Transverse colon (tissue), 4 donors: ENCODE data around the gene MCCC1. TPM values are rescaled to one million over a fixed set of nuclear protein-coding genes. Genes with fewer than 3 reads are reported as not detected.

ENCODE experiments used
- DNase-seq: peaks from one replicate; pipeline ENCODE4 v3.0.0-alpha.2; 2019
- H3K27ac ChIP-seq, 4 donors: fragments of 200-600 bp; sonication (generic); 2 replicates each; pipeline ENCODE4 v1.5.1; 2016 to 2018; ENCODE audit warnings: inconsistent platforms in 4 of 4
- H3K27me3 ChIP-seq: fragments of 200-600 bp; sonication (generic); 2 replicates; pipeline ENCODE4 v1.5.1; 2017; ENCODE audit warnings: inconsistent platforms
- H3K36me3 ChIP-seq, 4 donors: fragments of 200-600 bp; sonication (generic); 2 replicates each; pipeline ENCODE4 v1.5.1; 2017 to 2019; ENCODE audit warnings: inconsistent platforms in 4 of 4
- H3K4me1 ChIP-seq, 4 donors: fragments of 200-600 bp; sonication (generic); 2 replicates each; pipeline ENCODE4 v1.5.1; 2017 to 2020; ENCODE audit warnings: inconsistent platforms in 4 of 4
- H3K4me3 ChIP-seq, 4 donors: fragments of 200-600 bp; sonication (generic); 1 replicate in 1 of 4; 2 replicates in 3 of 4; pipeline versions ENCODE4 v1.5.1 to v1.6.1; 2017 to 2019; ENCODE audit warnings: inconsistent platforms in 4 of 4
- H3K9me3 ChIP-seq, 2 donors: fragments of 200-600 bp; sonication (generic); 2 replicates each; pipeline ENCODE4 v1.5.1; 2017 to 2019; ENCODE audit warnings: inconsistent platforms in 2 of 2
- EP300 ChIP-seq: sonication (generic); formaldehyde crosslinking; IDR thresholded peaks from one replicate; pipeline ENCODE4 v1.6.1; 2017; ENCODE audit warnings: antibody characterized with exemption, low read depth
- POLR2A ChIP-seq: fragments of 450-650 bp; IDR thresholded peaks from one replicate; pipeline ENCODE4 v1.6.1; 2016; ENCODE audit warnings: antibody characterized with exemption, mild to moderate bottlenecking, moderate library complexity
- POLR2AphosphoS5 ChIP-seq, 3 donors: sonication (generic); formaldehyde crosslinking; IDR thresholded peaks; one replicate each; pipeline ENCODE4 v1.6.1; 2016; ENCODE audit warnings: antibody characterized with exemption in 3 of 3
- WGBS, 2 donors: methylation state at CpG; one replicate each; pipeline ENCODE4 v1.1.5; 2018; ENCODE audit warnings: low coverage in 1 of 2; 5-methylcytosine and 5-hydroxymethylcytosine counted together
- in situ Hi-C, 4 donors: fragments of 200-750 bp; cut with MboI; loops; one replicate each; pipeline versions ENCODE4 v1.15.0 to v1.15.1; 2017; ENCODE audit warnings: low sequenced_read_pairs in 3 of 4, low pct_ligation_motif_present in 1 of 4, low pct_unique_long_range_greater_than_20kb in 1 of 4
- intact Hi-C: fragments of 100-400 bp; cut with DNase I; formaldehyde crosslinking; loops from one replicate; pipeline ENCODE4 v1.15.1; 2023; ENCODE audit warnings: low total_unique reads
- total RNA-seq, 4 donors: library from RNA; depleted of rRNA; stranded (reverse); fragments of >200 nt; gene quantifications; one replicate each; pipeline ENCODE4 v1.1.0, GENCODE V29; 2016
- TF ChIP-seq, protein P1 (sequence below), 5 experiments: fragments of 200-600 bp in 3 of 5; fragments of 450-650 bp in 2 of 5; sonication (generic) in 3 of 5; IDR thresholded peaks; 1 replicate in 2 of 5; 2 replicates in 3 of 5; pipeline ENCODE4 v1.5.1; 2016 to 2017; ENCODE audit warnings: antibody characterized with exemption in 5 of 5, inconsistent platforms in 3 of 5, mild to moderate bottlenecking in 2 of 5, moderate library complexity in 1 of 5

The MCCC1 gene
- total RNA-seq = 10 to 100 TPM in 3 of 4 donors, 1 to 10 TPM in 1; 1.5 to 64.3 (median 19.9) TPM

DNA sequence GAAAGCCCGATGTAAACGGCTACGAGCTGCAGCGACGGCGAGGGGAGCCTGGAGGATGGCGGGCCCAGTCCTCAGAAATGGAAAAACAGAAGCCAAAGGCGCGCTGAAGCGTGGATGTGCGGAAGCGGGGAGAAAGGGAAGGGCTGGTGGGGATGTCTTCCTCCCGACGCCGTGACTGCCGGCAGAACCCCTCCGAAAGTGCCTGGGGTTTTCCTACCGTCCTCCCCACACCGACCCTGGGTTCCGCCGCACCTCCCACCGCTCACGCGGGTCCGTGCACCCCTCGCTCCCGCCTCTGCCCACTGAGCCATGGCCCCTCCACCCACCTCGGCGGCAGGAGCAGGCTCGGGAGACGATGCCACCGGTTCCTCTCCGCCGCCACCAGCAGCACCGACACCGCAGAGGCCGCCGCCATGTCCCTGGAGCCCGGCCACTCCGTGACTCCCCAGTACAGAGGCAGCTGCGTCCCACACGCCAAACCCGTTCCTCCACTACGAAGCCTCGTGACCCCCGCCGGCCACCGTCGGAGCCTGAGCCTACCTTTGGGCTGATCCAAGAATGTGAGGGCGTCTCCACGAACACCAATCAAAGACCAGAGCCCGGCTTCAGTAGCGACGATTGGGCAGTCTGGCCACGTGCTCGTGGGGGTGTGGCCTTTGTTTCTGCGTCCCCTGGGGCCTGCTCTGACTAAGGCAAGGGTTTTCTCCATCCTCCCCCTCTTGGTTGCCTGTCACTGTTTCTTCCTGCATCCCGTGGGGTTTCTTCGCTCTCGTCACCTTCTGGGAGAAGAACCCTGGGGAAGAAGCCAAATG is at the start of gene MCCC1:
Gene MCCC1 (minus strand): TSS at position 471 of the 812 bp plus-strand sequence. CDS start 56 bp downstream, at position 415.
- peaks cover 6 to 20% (median 16%) of the 10 kb centered on the region in 4 donors for H3K4me1 ChIP-seq
- H3K9me3 ChIP-seq = no peaks in the 10 kb centered on the region
- 0% methylated on average over 58 of the region's 60 CpGs; no CpG with 5 or more reads in 1 of the 2 donors for WGBS, 2 donors
- peak within 1 kb of the TSS; percentile 73 to 97 (median 82) for H3K4me3 ChIP-seq
- intact Hi-C loops = no loop called here
- DNase-seq = peak; percentile 98
- H3K27me3 ChIP-seq = no peaks in the 10 kb centered on the region
- H3K36me3 ChIP-seq = no peaks in the 10 kb centered on the region
- TF ChIP-seq POLR2A = peak; percentile 84
- TF ChIP-seq, protein P1, sequence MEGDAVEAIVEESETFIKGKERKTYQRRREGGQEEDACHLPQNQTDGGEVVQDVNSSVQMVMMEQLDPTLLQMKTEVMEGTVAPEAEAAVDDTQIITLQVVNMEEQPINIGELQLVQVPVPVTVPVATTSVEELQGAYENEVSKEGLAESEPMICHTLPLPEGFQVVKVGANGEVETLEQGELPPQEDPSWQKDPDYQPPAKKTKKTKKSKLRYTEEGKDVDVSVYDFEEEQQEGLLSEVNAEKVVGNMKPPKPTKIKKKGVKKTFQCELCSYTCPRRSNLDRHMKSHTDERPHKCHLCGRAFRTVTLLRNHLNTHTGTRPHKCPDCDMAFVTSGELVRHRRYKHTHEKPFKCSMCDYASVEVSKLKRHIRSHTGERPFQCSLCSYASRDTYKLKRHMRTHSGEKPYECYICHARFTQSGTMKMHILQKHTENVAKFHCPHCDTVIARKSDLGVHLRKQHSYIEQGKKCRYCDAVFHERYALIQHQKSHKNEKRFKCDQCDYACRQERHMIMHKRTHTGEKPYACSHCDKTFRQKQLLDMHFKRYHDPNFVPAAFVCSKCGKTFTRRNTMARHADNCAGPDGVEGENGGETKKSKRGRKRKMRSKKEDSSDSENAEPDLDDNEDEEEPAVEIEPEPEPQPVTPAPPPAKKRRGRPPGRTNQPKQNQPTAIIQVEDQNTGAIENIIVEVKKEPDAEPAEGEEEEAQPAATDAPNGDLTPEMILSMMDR (IDR thresholded peaks at IDR 0.05) = peak in 1 of 5 experiments; percentile 10
- TF ChIP-seq EP300 = no peak
- peak; percentile 85 to 91 (median 91) for TF ChIP-seq POLR2AphosphoS5 (IDR thresholded peaks at IDR 0.05)
- in situ Hi-C loops = no loop called here
- H3K27ac ChIP-seq = peak within 1 kb of the TSS; percentile 87 to 96 (median 91)

DNA sequence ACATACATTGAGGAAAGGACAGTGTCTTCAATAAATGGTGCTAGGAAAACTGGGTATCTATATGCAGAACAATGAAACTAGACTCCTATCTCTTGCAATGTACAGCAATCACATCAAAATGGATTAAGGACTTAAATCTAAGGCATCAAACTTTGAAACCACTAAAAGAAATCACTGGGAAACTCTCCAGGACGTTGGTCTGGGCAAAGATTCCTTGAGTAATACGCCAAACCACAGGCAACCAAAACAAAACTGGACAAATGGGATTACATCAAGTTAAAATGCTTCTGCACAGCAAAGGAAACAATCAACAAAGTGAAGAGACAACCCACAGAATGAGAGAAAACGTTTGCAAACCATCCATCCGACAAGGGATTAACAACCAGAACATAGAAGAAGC is 48.8 kb upstream of the MCCC1 start:
- no peaks in the 10 kb centered on the region for H3K9me3 ChIP-seq
- TF ChIP-seq POLR2A (no peak), EP300 (no peak), POLR2AphosphoS5 (IDR thresholded peaks at IDR 0.05) (no peak)
- TF ChIP-seq, protein P1 (IDR thresholded peaks at IDR 0.05) = no peak
- H3K36me3 ChIP-seq = no peaks in the 10 kb centered on the region
- intact Hi-C loops = no loop called here
- in situ Hi-C loops = loop anchor here in 1 of 4 donors (25.0 kb wide), 1 partner anchor 614 kb away; no protein-coding TSS in a partner anchor
- H3K4me3 ChIP-seq = no peak overlapping the region
- 59 to 67% methylated on average over 2 to 4 of the region's 4 CpGs for WGBS, 2 donors
- no peaks in the 10 kb centered on the region for H3K27me3 ChIP-seq
- no peak for DNase-seq
- no peaks in the 10 kb centered on the region for H3K4me1 ChIP-seq
- H3K27ac ChIP-seq = no peak overlapping the region

DNA sequence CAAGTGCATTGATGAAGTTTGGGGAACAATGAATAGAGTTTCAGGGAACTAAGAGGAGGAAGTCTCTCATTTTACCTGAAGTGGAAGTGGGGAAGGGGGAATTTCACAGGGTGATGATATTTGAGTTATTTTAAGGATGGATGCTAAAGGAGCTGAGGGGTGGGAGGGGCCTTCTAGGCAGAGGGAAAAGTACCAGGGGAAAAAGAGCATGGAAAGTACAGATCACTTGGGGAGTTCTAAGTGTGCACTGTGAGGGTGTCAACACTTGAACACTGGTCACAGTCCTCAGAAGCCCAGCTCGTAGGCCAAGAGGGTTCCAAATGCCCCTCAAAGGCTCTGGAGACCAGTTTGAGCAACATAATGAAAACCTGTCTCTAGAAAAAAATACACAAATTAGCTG is 45.1 kb upstream of the MCCC1 start:
- Histone ChIP-seq H3K36me3 (no peaks in the 10 kb centered on the region), H3K27ac (no peak overlapping the region), H3K9me3 (no peaks in the 10 kb centered on the region), H3K27me3 (no peaks in the 10 kb centered on the region), H3K4me3 (no peak overlapping the region), H3K4me1 (no peaks in the 10 kb centered on the region)
- 83% methylated on average over 1 of the region's 1 CpG; no CpG with 5 or more reads in 1 of the 2 donors for WGBS, 2 donors
- intact Hi-C loops = no loop called here
- TF ChIP-seq POLR2A (no peak), EP300 (no peak), POLR2AphosphoS5 (IDR thresholded peaks at IDR 0.05) (no peak)
- TF ChIP-seq, protein P1 (IDR thresholded peaks at IDR 0.05) = no peak
- no peak for DNase-seq
- in situ Hi-C loops = loop anchor here in 1 of 4 donors (25.0 kb wide), 1 partner anchor 618 kb away; no protein-coding TSS in a partner anchor

DNA sequence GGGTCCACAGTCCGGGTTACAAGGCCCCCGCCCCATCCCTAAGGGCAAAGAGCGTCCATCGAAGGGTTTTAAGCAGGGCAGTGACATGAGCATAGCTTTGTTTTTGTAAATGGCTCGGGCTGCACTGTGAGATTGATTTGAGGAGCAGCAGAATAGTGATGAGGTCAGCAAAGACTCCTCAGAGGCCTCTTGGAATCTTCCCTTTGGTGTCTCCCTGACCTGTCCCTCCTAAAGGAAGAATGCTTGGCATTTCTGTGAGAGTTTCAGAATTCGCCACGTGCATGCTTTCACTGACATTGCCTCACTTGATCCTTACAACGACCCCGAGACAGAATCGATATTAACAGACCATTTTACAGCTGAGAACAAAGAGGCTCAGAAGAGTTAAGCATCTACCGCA is 42.9 kb upstream of the MCCC1 start:
- no peak overlapping the region for H3K27ac ChIP-seq
- no peaks in the 10 kb centered on the region for H3K27me3 ChIP-seq
- WGBS, 2 donors = 81% methylated on average over 11 of the region's 11 CpGs; no CpG with 5 or more reads in 1 of the 2 donors
- DNase-seq = no peak
- no peaks in the 10 kb centered on the region for H3K9me3 ChIP-seq
- intact Hi-C loops = no loop called here
- H3K4me1 ChIP-seq = no peaks in the 10 kb centered on the region
- in situ Hi-C loops = loop anchor here in 1 of 4 donors (25.0 kb wide), 1 partner anchor 620 kb away; no protein-coding TSS in a partner anchor
- TF ChIP-seq POLR2AphosphoS5 (IDR thresholded peaks at IDR 0.05) = no peak
- TF ChIP-seq, protein P1 (IDR thresholded peaks at IDR 0.05) = no peak
- TF ChIP-seq POLR2A = no peak
- no peak for TF ChIP-seq EP300
- H3K36me3 ChIP-seq = no peaks in the 10 kb centered on the region
- no peak overlapping the region for H3K4me3 ChIP-seq
